Gastroesophageal sphincter (tissue), 4 donors: ENCODE results near the gene CNOT11. TPM values are rescaled to one million over a fixed set of nuclear protein-coding genes. Genes with fewer than 3 reads are reported as not detected.
"Not testable (repeated sequence)": the region's sequence is repeated elsewhere in the genome, so short reads cannot be mapped to it uniquely, and the experiment has no call there.

Experiments
- ATAC-seq: fragments of 150-250 bp; one replicate; pipeline ENCODE4 v1.9.1; 2016; ENCODE audit warnings: mild to moderate bottlenecking, moderate library complexity
- H3K27ac ChIP-seq, 4 donors: fragments of 200-600 bp; sonication (generic) in 3 of 4; 1 replicate in 3 of 4; 2 replicates in 1 of 4; pipeline ENCODE4 v1.5.1; 2016 to 2019
- H3K27me3 ChIP-seq: fragments of 200-600 bp; sonication (generic); one replicate; pipeline ENCODE4 v1.5.1; 2019
- H3K36me3 ChIP-seq, 2 donors: fragments of 200-600 bp; sonication (generic); one replicate each; pipeline ENCODE4 v1.5.1; 2019; ENCODE audit warnings: control low read depth in 1 of 2
- H3K4me1 ChIP-seq, 3 donors: fragments of 200-600 bp; sonication (generic); 1 replicate in 2 of 3; 2 replicates in 1 of 3; pipeline ENCODE4 v1.5.1; 2016 to 2019; ENCODE audit warnings: control low read depth in 2 of 3
- H3K4me3 ChIP-seq, 2 donors: fragments of 200-600 bp; sonication (generic); one replicate each; pipeline ENCODE4 v1.5.1; 2019; ENCODE audit warnings: mild to moderate bottlenecking in 1 of 2, moderate library complexity in 1 of 2
- H3K9me3 ChIP-seq, 3 donors: fragments of 200-600 bp; sonication (generic); one replicate each; pipeline ENCODE4 v1.5.1; 2017 to 2019; ENCODE audit warnings: control low read depth in 2 of 3
- CTCF ChIP-seq, 4 experiments: fragments of 200-600 bp in 2 of 4; fragments of 450-650 bp in 2 of 4; sonication (generic) in 1 of 4; IDR thresholded peaks; one replicate each; pipeline ENCODE4 v1.5.1; 2017 to 2019; ENCODE audit warnings: antibody characterized with exemption in 4 of 4, mild to moderate bottlenecking in 2 of 4, moderate library complexity in 2 of 4
- EP300 ChIP-seq: sonication (generic); formaldehyde crosslinking; IDR thresholded peaks from one replicate; pipeline ENCODE4 v1.6.1; 2017; ENCODE audit warnings: antibody characterized with exemption, mild to moderate bottlenecking
- POLR2A ChIP-seq, 2 donors: fragments of 450-650 bp; IDR thresholded peaks; one replicate each; pipeline ENCODE4 v1.6.1; 2017; ENCODE audit warnings: antibody characterized with exemption in 2 of 2, mild to moderate bottlenecking in 2 of 2, moderate library complexity in 1 of 2
- POLR2AphosphoS5 ChIP-seq: sonication (generic); formaldehyde crosslinking; IDR thresholded peaks from one replicate; pipeline ENCODE4 v1.6.1; 2017; ENCODE audit warnings: antibody characterized with exemption
- WGBS, 2 donors: methylation state at CpG; one replicate each; pipeline ENCODE4 v1.1.5; 2018; ENCODE audit warnings: low coverage in 1 of 2; 5-methylcytosine and 5-hydroxymethylcytosine counted together
- total RNA-seq, 4 donors: library from RNA; depleted of rRNA; stranded (reverse); fragments of >200 nt; gene quantifications; one replicate each; pipeline ENCODE4 v1.1.0, GENCODE V29; 2016

The CNOT11 gene
- total RNA-seq, 4 donors from 2014 or later = 26.8 to 36.7 (median 27.8) TPM

DNA sequence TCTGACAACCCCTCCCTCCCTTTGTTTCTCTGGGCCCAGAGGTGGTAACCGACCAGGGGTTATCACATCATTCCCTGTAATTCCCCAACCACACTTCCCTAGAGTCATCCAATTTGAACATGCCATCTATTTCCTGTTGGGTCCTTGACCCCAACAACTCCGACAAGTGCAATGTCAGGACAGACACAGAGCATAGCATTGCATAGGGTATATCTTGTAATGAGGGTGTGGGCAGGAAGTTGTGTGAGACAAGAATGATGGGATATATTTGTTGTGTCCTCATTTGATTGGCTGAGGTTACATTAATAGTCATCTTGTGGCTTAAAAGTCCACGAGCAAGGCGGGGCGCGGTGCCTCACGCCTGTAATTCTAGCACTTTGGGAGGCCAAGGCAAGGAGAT, 33.4 kb upstream of the CNOT11 start:
- 80 to 89% methylated on average over 3 to 6 of the region's 7 CpGs for WGBS, 2 donors
- H3K36me3 ChIP-seq = no peaks in the 10 kb centered on the region
- no peak overlapping the region for H3K4me3 ChIP-seq
- no peak for TF ChIP-seq CTCF (IDR thresholded peaks at IDR 0.05)
- TF ChIP-seq POLR2AphosphoS5 = no peak
- no peak for TF ChIP-seq POLR2A (IDR thresholded peaks at IDR 0.05)
- TF ChIP-seq EP300 = no peak
- no peak overlapping the region for H3K27ac ChIP-seq
- ATAC-seq = no peak
- no peaks in the 10 kb centered on the region for H3K27me3 ChIP-seq
- H3K9me3 ChIP-seq = no peaks in the 10 kb centered on the region
- H3K4me1 ChIP-seq = no peaks in the 10 kb centered on the region

DNA sequence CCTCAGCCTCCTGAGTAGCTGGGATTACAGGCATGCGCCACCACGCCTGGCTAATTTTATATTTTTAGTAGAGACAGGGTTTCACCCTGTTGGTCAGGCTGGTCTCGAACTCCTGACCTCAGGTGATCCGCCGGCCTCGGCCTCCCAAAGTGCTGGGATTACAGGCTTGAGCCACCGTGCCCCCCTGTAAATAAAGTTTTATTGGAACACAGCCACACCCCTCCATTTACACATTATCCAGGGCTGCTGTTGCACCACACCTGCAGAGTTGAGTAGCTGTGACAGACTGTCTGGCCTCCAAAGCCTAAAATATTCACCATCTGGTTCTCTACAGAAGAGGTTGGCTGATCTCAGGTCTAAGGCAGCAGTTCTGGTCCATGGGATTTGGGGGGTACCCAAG, 32.6 kb upstream of the CNOT11 start:
- not testable (repeated sequence) for H3K27me3 ChIP-seq, ATAC-seq, H3K27ac ChIP-seq, H3K9me3 ChIP-seq, H3K4me1 ChIP-seq, H3K36me3 ChIP-seq, H3K4me3 ChIP-seq
- WGBS, 2 donors = 100% methylated on average over 2 to 3 of the region's 7 CpGs

- WGBS, 2 donors = 83 to 90% methylated on average over 2 to 4 of the region's 7 CpGs
- no peak for ATAC-seq
- no peaks in the 10 kb centered on the region for H3K4me1 ChIP-seq
- TF ChIP-seq EP300 = no peak
- TF ChIP-seq POLR2A (IDR thresholded peaks at IDR 0.05) = no peak
- no peak for TF ChIP-seq POLR2AphosphoS5
- TF ChIP-seq CTCF (IDR thresholded peaks at IDR 0.05) = no peak
- no peak overlapping the region for H3K27ac ChIP-seq
- H3K27me3 ChIP-seq = no peaks in the 10 kb centered on the region
- H3K9me3 ChIP-seq = no peaks in the 10 kb centered on the region
- no peak overlapping the region for H3K4me3 ChIP-seq
- no peaks in the 10 kb centered on the region for H3K36me3 ChIP-seq
These were observed 28.9 kb upstream of the CNOT11 start for GRCh38 chr2:101223814-101224231.

- Histone ChIP-seq H3K9me3 (no peaks in the 10 kb centered on the region), H3K27me3 (no peaks in the 10 kb centered on the region), H3K4me1 (no peaks in the 10 kb centered on the region), H3K4me3 (no peak overlapping the region), H3K36me3 (no peaks in the 10 kb centered on the region), H3K27ac (no peak overlapping the region)
- WGBS, 2 donors = 80% methylated on average over 1 of the region's 2 CpGs; no CpG with 5 or more reads in 1 of the 2 donors
- ATAC-seq = no peak
- TF ChIP-seq POLR2A (IDR thresholded peaks at IDR 0.05) = no peak
- TF ChIP-seq CTCF (IDR thresholded peaks at IDR 0.05) = no peak
- TF ChIP-seq EP300 = no peak
- TF ChIP-seq POLR2AphosphoS5 = no peak
These were observed 22.1 kb upstream of the CNOT11 start for GRCh38 chr2:101230541-101231001.

DNA sequence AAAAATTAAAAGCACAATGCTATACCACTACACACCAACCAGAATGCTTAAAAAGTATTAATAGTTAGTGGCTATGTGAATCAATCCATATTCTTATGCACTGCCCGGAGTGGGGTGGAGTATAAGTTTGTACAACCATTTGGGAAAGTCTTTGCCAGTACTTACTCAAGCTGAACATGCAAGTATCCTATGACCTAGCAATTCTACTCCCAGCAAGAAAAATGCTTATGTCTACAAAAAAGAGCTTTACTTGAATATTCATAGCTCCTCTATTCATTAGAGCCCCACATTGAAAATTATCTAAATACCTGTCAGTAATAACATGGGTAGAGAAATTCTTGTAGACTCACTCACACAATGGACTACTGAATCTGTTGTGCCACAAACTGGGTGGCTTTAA, 21.4 kb upstream of the CNOT11 start:
- Histone ChIP-seq H3K36me3 (no peaks in the 10 kb centered on the region), H3K9me3 (no peaks in the 10 kb centered on the region), H3K4me3 (no peak overlapping the region), H3K4me1 (no peaks in the 10 kb centered on the region), H3K27me3 (no peaks in the 10 kb centered on the region), H3K27ac (no peak overlapping the region)
- TF ChIP-seq CTCF (IDR thresholded peaks at IDR 0.05) = no peak
- no peak for TF ChIP-seq POLR2AphosphoS5
- no peak for TF ChIP-seq POLR2A (IDR thresholded peaks at IDR 0.05)
- TF ChIP-seq EP300 = no peak
- ATAC-seq = no peak
- 80 to 87% methylated on average over 1 of the region's 1 CpG for WGBS, 2 donors
